ENCODE results near the gene CDH4. TPM values are rescaled to one million over a fixed set of nuclear protein-coding genes. Genes with fewer than 3 reads are reported as not detected.

CDH4 gene
- total RNA-seq, 1 experiment from 2014 or later, result not detected

GRCh38 chr20:61605283-61605682, 353.2 kb downstream of the CDH4 start:
- POLR2A ChIA-PET, result no interaction called here

GRCh38 chr20:61605862-61606557, 353.9 kb downstream of the CDH4 start:
- H3K27ac ChIP-seq (ENCODE audit: low read length), result no peak overlapping the region
- TF ChIP-seq SIN3A (IDR thresholded peaks at IDR 0.05; ENCODE audit: borderline replicate concordance, insufficient read depth, low read depth, low read length) (no peak), TCF7L2 (IDR thresholded peaks at IDR 0.05; ENCODE audit: low read depth, low read length) (no peak), POLR2AphosphoS5 (IDR thresholded peaks at IDR 0.05; ENCODE audit: low read depth, low read length) (no peak), CTCF (IDR thresholded peaks at IDR 0.05) (no peak), REST (IDR thresholded peaks at IDR 0.05; ENCODE audit: insufficient read depth in 1 of 2, low read depth in 2 of 2, low read length in 1 of 2) (no peak)
- ChIA-PET POLR2A (no interaction called here), CTCF (no interaction called here)
- no peak for DNase-seq (ENCODE audit: low read depth, low spot score)
- H3K27me3 ChIP-seq (ENCODE audit: control insufficient read depth, insufficient read depth, low read length), result no peaks in the 10 kb centered on the region; the same call in 1 of the 2 replicates
- no peaks in the 10 kb centered on the region for H3K9me3 ChIP-seq (ENCODE audit: control insufficient read depth, insufficient read depth, low read depth, low read length)
- H3K4me3 ChIP-seq (ENCODE audit: low read depth in 2 of 2, low read length in 2 of 2), result no peak overlapping the region
- intact Hi-C loops (cut with micrococcal nuclease; ENCODE audit: unreplicated experiment), result no loop called here
- ATAC-seq, result no peak
- BruUV-seq (replicated peaks), result no TSS peak
- in situ Hi-C loops (cut with HindIII; ENCODE audit: low pct_unique_long_range_greater_than_20kb, low sequenced_read_pairs), result no loop called here
- H3K4me1 ChIP-seq (ENCODE audit: control insufficient read depth, insufficient read depth, low read length), result no peaks in the 10 kb centered on the region
- H3K36me3 ChIP-seq (ENCODE audit: control insufficient read depth, insufficient read depth, low read length), result no peaks in the 10 kb centered on the region

More at GRCh38 chr20:61605283-61605682, 353.2 kb downstream of the CDH4 start:
- DNase-seq (ENCODE audit: low read depth, low spot score), result no peak
- no peaks in the 10 kb centered on the region for H3K4me1 ChIP-seq (ENCODE audit: control insufficient read depth, insufficient read depth, low read length)
- H3K27ac ChIP-seq (ENCODE audit: low read length), result no peak overlapping the region
- no peaks in the 10 kb centered on the region for H3K36me3 ChIP-seq (ENCODE audit: control insufficient read depth, insufficient read depth, low read length)
- ATAC-seq, result no peak
- no TSS peak for BruUV-seq (replicated peaks)
- CTCF ChIA-PET, result no interaction called here
- intact Hi-C loops (cut with micrococcal nuclease; ENCODE audit: unreplicated experiment) (no loop called here), in situ Hi-C loops (cut with HindIII; ENCODE audit: low pct_unique_long_range_greater_than_20kb, low sequenced_read_pairs) (no loop called here)
- H3K9me3 ChIP-seq (ENCODE audit: control insufficient read depth, insufficient read depth, low read depth, low read length), result no peaks in the 10 kb centered on the region
- TF ChIP-seq POLR2AphosphoS5 (IDR thresholded peaks at IDR 0.05; ENCODE audit: low read depth, low read length) (no peak), TCF7L2 (IDR thresholded peaks at IDR 0.05; ENCODE audit: low read depth, low read length) (no peak), SIN3A (IDR thresholded peaks at IDR 0.05; ENCODE audit: borderline replicate concordance, insufficient read depth, low read depth, low read length) (no peak), CTCF (IDR thresholded peaks at IDR 0.05) (no peak), REST (IDR thresholded peaks at IDR 0.05; ENCODE audit: insufficient read depth in 1 of 2, low read depth in 2 of 2, low read length in 1 of 2) (no peak)
- H3K4me3 ChIP-seq (ENCODE audit: low read depth in 2 of 2, low read length in 2 of 2), result no peak overlapping the region
- H3K27me3 ChIP-seq (ENCODE audit: control insufficient read depth, insufficient read depth, low read length), result no peaks in the 10 kb centered on the region
